MM.1S (cell line): Measurements from ENCODE around the gene CFH.
"Not testable (repeated sequence)": the region's sequence is repeated elsewhere in the genome, so short reads cannot be mapped to it uniquely, and the experiment has no call there.

Experiments used
- DNase-seq: peaks from one replicate; pipeline ENCODE4 v3.0.0-alpha.2; 2015
- H2AFZ ChIP-seq: fragments of 300-600 bp; sonication (generic); 2 replicates; pipeline ENCODE4 v1.6.0; 2016; ENCODE audit warnings: antibody characterized with exemption, low read length
- H3F3A ChIP-seq: fragments of 300-600 bp; sonication (generic); 2 replicates; pipeline ENCODE4 v1.6.1; 2016; ENCODE audit warnings: mild to moderate bottlenecking, antibody characterized with exemption, low read length, moderate library complexity, mixed read lengths; ENCODE audit not compliant: insufficient read depth
- H3K27ac ChIP-seq: fragments of 300-600 bp; sonication (generic); 2 replicates; pipeline ENCODE4 v1.5.1; 2016; ENCODE audit warnings: mild to moderate bottlenecking, low read length
- H3K27me3 ChIP-seq: fragments of 300-600 bp; sonication (generic); replicated peaks from 2 replicates; pipeline ENCODE4 v1.6.0; 2016; ENCODE audit warnings: low read length; ENCODE audit not compliant: insufficient read depth
- H3K36me3 ChIP-seq: fragments of 300-600 bp; sonication (generic); replicated peaks from 2 replicates; pipeline ENCODE4 v1.6.1; 2016; ENCODE audit warnings: mild to moderate bottlenecking, low read length, mixed read lengths; ENCODE audit not compliant: insufficient read depth
- H3K4me1 ChIP-seq: fragments of 300-600 bp; sonication (generic); 2 replicates; pipeline ENCODE4 v1.6.1; 2016; ENCODE audit warnings: low read length, mixed read lengths
- H3K4me2 ChIP-seq: fragments of 300-600 bp; sonication (generic); 2 replicates; pipeline ENCODE4 v1.6.0; 2016; ENCODE audit warnings: low read depth, low read length
- H3K4me3 ChIP-seq: fragments of 300-600 bp; sonication (generic); 2 replicates; pipeline ENCODE4 v1.5.1; 2016; ENCODE audit warnings: low read length, mixed read lengths
- H3K79me2 ChIP-seq: fragments of 300-600 bp; sonication (generic); 2 replicates; pipeline ENCODE4 v1.6.1; 2016; ENCODE audit warnings: mixed run types, low read length, mixed read lengths
- H3K9ac ChIP-seq: fragments of 300-600 bp; sonication (generic); 2 replicates; pipeline ENCODE4 v1.6.1; 2016; ENCODE audit warnings: low read length, mixed read lengths
- H3K9me2 ChIP-seq: fragments of 300-600 bp; sonication (generic); replicated peaks from 2 replicates; pipeline ENCODE4 v1.6.1; 2016; ENCODE audit warnings: mild to moderate bottlenecking, low read length, mixed read lengths; ENCODE audit not compliant: insufficient read depth
- H3K9me3 ChIP-seq: fragments of 300-600 bp; sonication (generic); replicated peaks from 2 replicates; pipeline ENCODE4 v1.6.1; 2016; ENCODE audit warnings: mild to moderate bottlenecking, low read length, mixed read lengths; ENCODE audit not compliant: insufficient read depth
- H4K20me1 ChIP-seq: fragments of 300-600 bp; sonication (generic); 2 replicates; pipeline ENCODE4 v1.6.1; 2016; ENCODE audit warnings: mild to moderate bottlenecking, low read length, moderate library complexity, mixed read lengths; ENCODE audit not compliant: insufficient read depth
- CTCF ChIP-seq: fragments of 300-600 bp; sonication (generic); IDR thresholded peaks from 2 replicates; pipeline ENCODE4 v1.5.1; 2016; ENCODE audit warnings: antibody characterized with exemption, low read length, mixed read lengths
- EZH2 ChIP-seq: fragments of 300-600 bp; sonication (generic); optimal IDR thresholded peaks from 2 replicates; pipeline ENCODE3; 2017; ENCODE audit warnings: low read depth, mild to moderate bottlenecking, antibody characterized with exemption, low read length, mixed read lengths
- EZH2phosphoT487 ChIP-seq: fragments of 300-600 bp; sonication (generic); IDR thresholded peaks from 2 replicates; pipeline ENCODE4 v1.6.1; 2018; ENCODE audit warnings: antibody characterized with exemption, low read length

The CFH gene

GRCh38 chr1:196689001-196689400 is 37.2 kb downstream of the CFH start:
- no peak for TF ChIP-seq EZH2
- TF ChIP-seq EZH2phosphoT487, result no peak
- no peak for TF ChIP-seq CTCF
- no peaks in the 10 kb centered on the region for H3K36me3 ChIP-seq

GRCh38 chr1:196690582-196690981 is 38.7 kb downstream of the CFH start:
- Histone ChIP-seq H3K4me1 (no peaks in the 10 kb centered on the region), H3K9me2 (no peaks in the 10 kb centered on the region), H3K79me2 (no peaks in the 10 kb centered on the region), H3K36me3 (no peaks in the 10 kb centered on the region), H3K9me3 (no peaks in the 10 kb centered on the region), H3K4me3 (no peak overlapping the region), H4K20me1 (no peaks in the 10 kb centered on the region), H3K9ac (no peak overlapping the region), H3K27ac (no peak overlapping the region), H3K4me2 (no peak overlapping the region), H3K27me3 (no peaks in the 10 kb centered on the region), H2AFZ (no peak overlapping the region), H3F3A (no peaks in the 10 kb centered on the region)
- no peak for DNase-seq
- no peak for TF ChIP-seq EZH2
- TF ChIP-seq CTCF, result no peak
- no peak for TF ChIP-seq EZH2phosphoT487

More at GRCh38 chr1:196689001-196689400, 37.2 kb downstream of the CFH start:
- Histone ChIP-seq H3K4me2 (no peak overlapping the region), H3K4me1 (no peaks in the 10 kb centered on the region), H3K4me3 (no peak overlapping the region), H3K27me3 (no peaks in the 10 kb centered on the region), H3K9ac (no peak overlapping the region), H3K9me2 (no peaks in the 10 kb centered on the region), H3F3A (no peaks in the 10 kb centered on the region), H4K20me1 (no peaks in the 10 kb centered on the region), H3K27ac (no peak overlapping the region), H2AFZ (no peak overlapping the region), H3K79me2 (no peaks in the 10 kb centered on the region), H3K9me3 (no peaks in the 10 kb centered on the region)
- no peak for DNase-seq

GRCh38 chr1:196698993-196699392 is 47.1 kb downstream of the CFH start:
- H3K27ac ChIP-seq, result no peak overlapping the region
- H3K36me3 ChIP-seq, result no peaks in the 10 kb centered on the region
- no peak overlapping the region for H3K4me3 ChIP-seq
- no peak overlapping the region for H3K4me2 ChIP-seq
- no peaks in the 10 kb centered on the region for H3K27me3 ChIP-seq
- H3K9me2 ChIP-seq, result no peaks in the 10 kb centered on the region
- no peaks in the 10 kb centered on the region for H4K20me1 ChIP-seq
- no peak overlapping the region for H2AFZ ChIP-seq
- no peaks in the 10 kb centered on the region for H3F3A ChIP-seq
- H3K9me3 ChIP-seq, result no peaks in the 10 kb centered on the region
- H3K79me2 ChIP-seq, result no peaks in the 10 kb centered on the region
- no peak for TF ChIP-seq CTCF
- no peak for TF ChIP-seq EZH2
- no peak for TF ChIP-seq EZH2phosphoT487
- H3K4me1 ChIP-seq, result no peaks in the 10 kb centered on the region
- no peak for DNase-seq
- no peak overlapping the region for H3K9ac ChIP-seq

- H3K27ac ChIP-seq, result no peak overlapping the region
- H2AFZ ChIP-seq, result no peak overlapping the region
- H3K4me1 ChIP-seq, result no peaks in the 10 kb centered on the region
- H3K4me3 ChIP-seq, result no peak overlapping the region
- no peaks in the 10 kb centered on the region for H3K9me3 ChIP-seq
- no peaks in the 10 kb centered on the region for H4K20me1 ChIP-seq
- no peak for DNase-seq
- no peaks in the 10 kb centered on the region for H3K79me2 ChIP-seq
- H3K27me3 ChIP-seq, result no peaks in the 10 kb centered on the region
- no peak overlapping the region for H3K4me2 ChIP-seq
- H3K9ac ChIP-seq, result no peak overlapping the region
- no peaks in the 10 kb centered on the region for H3F3A ChIP-seq
- no peaks in the 10 kb centered on the region for H3K36me3 ChIP-seq
- TF ChIP-seq EZH2phosphoT487 (no peak), CTCF (no peak), EZH2 (no peak)
- no peaks in the 10 kb centered on the region for H3K9me2 ChIP-seq
Measured at GRCh38 chr1:196701144-196701543, 49.3 kb downstream of the CFH start.

- H3K4me1 ChIP-seq, H4K20me1 ChIP-seq, H3F3A ChIP-seq, H3K27me3 ChIP-seq, H3K9me2 ChIP-seq, H3K9me3 ChIP-seq, H3K4me3 ChIP-seq, H3K4me2 ChIP-seq, H3K36me3 ChIP-seq, H3K79me2 ChIP-seq, DNase-seq, H3K27ac ChIP-seq, H3K9ac ChIP-seq, H2AFZ ChIP-seq: not testable (repeated sequence)
Measured at GRCh38 chr1:196709892-196710291, 58.0 kb downstream of the CFH start.
